H1 (cell line): ENCODE measurements around the gene SMTNL2.
"Not testable (repeated sequence)": the region's sequence is repeated elsewhere in the genome, so short reads cannot be mapped to it uniquely, and the experiment has no call there.

ENCODE experiments used
- CHD2 ChIP-seq: IDR thresholded peaks from 2 replicates; pipeline ENCODE4 v1.6.1; 2012; ENCODE audit warnings: low read length, improper control_type of control experiment
- EZH2 ChIP-seq: fragments of 200-600 bp; sonication (generic); IDR thresholded peaks from 2 replicates; pipeline ENCODE4 v1.7.1; 2012; ENCODE audit warnings: low read depth, mild to moderate bottlenecking, moderate library complexity, low read length, inconsistent platforms; ENCODE audit not compliant: severe bottlenecking
- HDAC2 ChIP-seq, 2 experiments: fragments of 300-600 bp in 1 of 2; sonication (generic) in 1 of 2; IDR thresholded peaks; 2 replicates each; pipeline ENCODE4 v1.6.1; 2011 to 2012; ENCODE audit warnings: low read depth in 2 of 2, low read length in 2 of 2, mild to moderate bottlenecking in 2 of 2, moderate library complexity in 2 of 2, borderline replicate concordance in 1 of 2, inconsistent platforms in 1 of 2
- NRF1 ChIP-seq: IDR thresholded peaks from 2 replicates; pipeline ENCODE4 v1.6.1; 2011; ENCODE audit warnings: mild to moderate bottlenecking, low read depth, low read length, improper control_type of control experiment
- POLR2AphosphoS5 ChIP-seq: IDR thresholded peaks from 2 replicates; pipeline ENCODE4 v1.6.1; 2011; ENCODE audit warnings: low read depth, low read length
- RAD21 ChIP-seq, 2 experiments: IDR thresholded peaks in 1 of 2; conservative IDR thresholded peaks in 1 of 2; 2 replicates each; pipeline ENCODE4 v1.6.1; 2011; ENCODE audit warnings: low read depth in 2 of 2, low read length in 2 of 2, improper control_type of control experiment in 1 of 2, inconsistent platforms in 1 of 2, mild to moderate bottlenecking in 1 of 2, moderate library complexity in 1 of 2
- RNF2 ChIP-seq: fragments of 200-900, 300-1000 bp; sonication (generic); IDR thresholded peaks from 2 replicates; pipeline ENCODE4 v1.7.1; 2016; ENCODE audit warnings: borderline replicate concordance, low read depth, mild to moderate bottlenecking, antibody characterized with exemption, low read length; ENCODE audit not compliant: poor library complexity, severe bottlenecking; ENCODE audit errors: missing control alignments
- SIN3A ChIP-seq, 2 experiments: IDR thresholded peaks in 1 of 2; conservative IDR thresholded peaks in 1 of 2; 2 replicates each; pipeline ENCODE4 v1.6.1; 2011 to 2012; ENCODE audit warnings: low read length in 2 of 2, improper control_type of control experiment in 1 of 2, low read depth in 1 of 2, mild to moderate bottlenecking in 1 of 2
- TCF12 ChIP-seq: IDR thresholded peaks from 2 replicates; pipeline ENCODE4 v1.6.1; 2011; ENCODE audit warnings: low read depth, mild to moderate bottlenecking, low read length
- TF ChIP-seq, protein P1 (sequence below): IDR thresholded peaks from 2 replicates; pipeline ENCODE4 v1.6.1; 2011; ENCODE audit warnings: low read depth, mild to moderate bottlenecking, low read length; ENCODE audit not compliant: insufficient read depth
- TF ChIP-seq, protein P2 (sequence below), 3 experiments: IDR thresholded peaks; 1 replicate in 2 of 3; 2 replicates in 1 of 3; pipeline versions ENCODE4 v1.5.1 to v1.6.1; 2011; ENCODE audit warnings: low read length in 3 of 3, mild to moderate bottlenecking in 3 of 3, inconsistent platforms in 2 of 3, low read depth in 1 of 3, moderate library complexity in 1 of 3; ENCODE audit not compliant: insufficient read depth in 1 of 3; ENCODE audit errors: control extremely low read depth in 1 of 3
- TF ChIP-seq, protein P3 (sequence below): IDR thresholded peaks from 2 replicates; pipeline ENCODE4 v1.6.1; 2012; ENCODE audit warnings: inconsistent platforms

DNA sequence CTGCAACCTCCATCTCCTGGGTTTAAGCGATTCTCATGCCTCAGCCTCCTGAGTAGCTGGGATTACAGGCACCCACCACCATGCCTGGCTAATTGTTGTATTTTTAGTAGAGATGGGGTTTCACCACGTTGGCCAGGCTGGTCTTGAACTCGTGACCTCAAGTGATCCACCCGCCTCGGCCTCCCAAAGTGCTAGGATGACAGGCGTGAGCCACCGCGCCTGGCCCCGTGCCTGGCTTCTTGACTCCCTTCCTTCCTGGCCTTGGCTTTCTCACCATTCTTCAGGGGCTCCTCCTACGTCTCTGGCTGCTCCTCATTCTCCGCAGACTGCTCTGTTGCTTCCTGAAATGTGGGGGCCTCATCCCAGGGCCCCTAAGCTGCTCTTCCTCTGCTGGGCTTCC is 5.7 kb downstream of the SMTNL2 start:
- TF ChIP-seq POLR2AphosphoS5; SIN3A (conservative IDR thresholded peaks at IDR 0.05 in 1 of 2, IDR thresholded peaks at IDR 0.05 in 1 of 2; ENCODE audit: low read depth in 1 of 2, low read length in 2 of 2); NRF1; RNF2; RAD21 (IDR thresholded peaks at IDR 0.05 in 1 of 2, conservative IDR thresholded peaks at IDR 0.05 in 1 of 2; ENCODE audit: low read depth in 2 of 2, low read length in 2 of 2); EZH2; HDAC2 (IDR thresholded peaks at IDR 0.05; ENCODE audit: borderline replicate concordance in 1 of 2, low read depth in 2 of 2, low read length in 2 of 2); CHD2; TCF12: not testable (repeated sequence)
- TF ChIP-seq, protein P1, sequence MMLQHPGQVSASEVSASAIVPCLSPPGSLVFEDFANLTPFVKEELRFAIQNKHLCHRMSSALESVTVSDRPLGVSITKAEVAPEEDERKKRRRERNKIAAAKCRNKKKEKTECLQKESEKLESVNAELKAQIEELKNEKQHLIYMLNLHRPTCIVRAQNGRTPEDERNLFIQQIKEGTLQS, result not testable (repeated sequence)
- TF ChIP-seq, protein P2, sequence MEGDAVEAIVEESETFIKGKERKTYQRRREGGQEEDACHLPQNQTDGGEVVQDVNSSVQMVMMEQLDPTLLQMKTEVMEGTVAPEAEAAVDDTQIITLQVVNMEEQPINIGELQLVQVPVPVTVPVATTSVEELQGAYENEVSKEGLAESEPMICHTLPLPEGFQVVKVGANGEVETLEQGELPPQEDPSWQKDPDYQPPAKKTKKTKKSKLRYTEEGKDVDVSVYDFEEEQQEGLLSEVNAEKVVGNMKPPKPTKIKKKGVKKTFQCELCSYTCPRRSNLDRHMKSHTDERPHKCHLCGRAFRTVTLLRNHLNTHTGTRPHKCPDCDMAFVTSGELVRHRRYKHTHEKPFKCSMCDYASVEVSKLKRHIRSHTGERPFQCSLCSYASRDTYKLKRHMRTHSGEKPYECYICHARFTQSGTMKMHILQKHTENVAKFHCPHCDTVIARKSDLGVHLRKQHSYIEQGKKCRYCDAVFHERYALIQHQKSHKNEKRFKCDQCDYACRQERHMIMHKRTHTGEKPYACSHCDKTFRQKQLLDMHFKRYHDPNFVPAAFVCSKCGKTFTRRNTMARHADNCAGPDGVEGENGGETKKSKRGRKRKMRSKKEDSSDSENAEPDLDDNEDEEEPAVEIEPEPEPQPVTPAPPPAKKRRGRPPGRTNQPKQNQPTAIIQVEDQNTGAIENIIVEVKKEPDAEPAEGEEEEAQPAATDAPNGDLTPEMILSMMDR (IDR thresholded peaks at IDR 0.05; ENCODE audit: control extremely low read depth in 1 of 3, insufficient read depth in 1 of 3, low read depth in 1 of 3, low read length in 3 of 3), result not testable (repeated sequence)
- TF ChIP-seq, protein P3, sequence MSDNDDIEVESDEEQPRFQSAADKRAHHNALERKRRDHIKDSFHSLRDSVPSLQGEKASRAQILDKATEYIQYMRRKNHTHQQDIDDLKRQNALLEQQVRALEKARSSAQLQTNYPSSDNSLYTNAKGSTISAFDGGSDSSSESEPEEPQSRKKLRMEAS, result not testable (repeated sequence)
